ENCODE measurements around the gene CCDC92. TPM values are rescaled to one million over a fixed set of nuclear protein-coding genes. Genes with fewer than 3 reads are reported as not detected.

Gene CCDC92
- total RNA-seq, 3 donors from 2014 or later (not counting 1 experiment from before 2014, with no cell fraction given): 37.6 to 42.4 (median 39.1) TPM

GRCh38 chr12:123890536-123890902 is 82.1 kb downstream of the CCDC92 start:
- intact Hi-C loops (cut with micrococcal nuclease): no loop called here
- H3K27me3 ChIP-seq (ENCODE audit: control insufficient read depth, insufficient read depth, low read length): peaks cover 3% of the 10 kb centered on the region
- H3K9me3 ChIP-seq (ENCODE audit: control insufficient read depth, insufficient read depth, low read length): no peaks in the 10 kb centered on the region
- H3K4me1 Mint-ChIP-seq: no peaks in the 10 kb centered on the region
- H3K4me1 ChIP-seq (ENCODE audit: control insufficient read depth, insufficient read depth, low read length): no peaks in the 10 kb centered on the region
- peaks cover 0 to 4% of the 10 kb centered on the region in 2 donors for H3K27me3 Mint-ChIP-seq (ENCODE audit: low read depth in 2 of 2)
- H3K36me3 Mint-ChIP-seq: no peaks in the 10 kb centered on the region
- DNase-seq (no peak), ATAC-seq (no peak)
- 83% methylated on average over 10 of the region's 10 CpGs for WGBS (ENCODE audit: insufficient coverage)
- no peaks in the 10 kb centered on the region for H3K36me3 ChIP-seq (ENCODE audit: control insufficient read depth, insufficient read depth, low read length)
- TF ChIP-seq CTCF (IDR thresholded peaks at IDR 0.05): no peak
- no peak overlapping the region for H3K4me3 ChIP-seq (ENCODE audit: low read length)
- H3K27ac ChIP-seq (ENCODE audit: low read length): no peak overlapping the region
- no peak overlapping the region for H3K27ac Mint-ChIP-seq
- no peaks in the 10 kb centered on the region for H3K9me3 Mint-ChIP-seq
- no peak overlapping the region for H3K4me3 Mint-ChIP-seq

- ATAC-seq (no peak), DNase-seq (no peak)
- no peaks in the 10 kb centered on the region for H3K4me1 ChIP-seq (ENCODE audit: control insufficient read depth, insufficient read depth, low read length)
- no peak for TF ChIP-seq CTCF (IDR thresholded peaks at IDR 0.05)
- 76% methylated on average over 11 of the region's 12 CpGs for WGBS (ENCODE audit: insufficient coverage)
- Mint-ChIP-seq H3K27ac (no peak overlapping the region), H3K36me3 (no peaks in the 10 kb centered on the region), H3K4me1 (no peaks in the 10 kb centered on the region), H3K4me3 (no peak overlapping the region), H3K27me3 (ENCODE audit: low read depth in 2 of 2) (peaks cover 0 to 4% of the 10 kb centered on the region in 2 donors), H3K9me3 (no peaks in the 10 kb centered on the region)
- intact Hi-C loops (cut with micrococcal nuclease): no loop called here
- no peak overlapping the region for H3K4me3 ChIP-seq (ENCODE audit: low read length)
- no peaks in the 10 kb centered on the region for H3K36me3 ChIP-seq (ENCODE audit: control insufficient read depth, insufficient read depth, low read length)
- H3K27ac ChIP-seq (ENCODE audit: low read length): no peak overlapping the region
- H3K27me3 ChIP-seq (ENCODE audit: control insufficient read depth, insufficient read depth, low read length): peaks cover 3% of the 10 kb centered on the region
- no peaks in the 10 kb centered on the region for H3K9me3 ChIP-seq (ENCODE audit: control insufficient read depth, insufficient read depth, low read length)
Measured at GRCh38 chr12:123889848-123890535, 82.6 kb downstream of the CCDC92 start.

DNA sequence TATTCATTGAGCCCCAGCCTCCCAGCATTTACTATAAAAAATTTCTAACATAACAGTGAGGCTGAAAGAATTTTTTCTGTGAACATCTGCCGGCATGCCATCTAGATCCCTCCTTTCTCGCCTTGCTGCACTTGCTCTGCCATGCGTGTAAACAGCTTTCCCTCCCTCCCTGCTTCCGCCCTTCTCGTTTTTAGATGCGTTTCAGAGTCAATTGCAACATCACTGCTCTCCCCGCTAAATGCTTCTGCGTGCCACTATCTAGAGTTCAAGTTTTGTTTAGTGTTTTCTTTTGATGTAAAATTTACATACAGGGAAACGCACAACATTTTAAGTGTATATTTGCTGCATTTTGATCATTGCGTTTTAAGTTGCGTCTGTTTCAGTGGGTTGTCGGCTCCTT is 83.6 kb downstream of the CCDC92 start:
- H3K27ac Mint-ChIP-seq: no peak overlapping the region
- no peaks in the 10 kb centered on the region for H3K36me3 ChIP-seq (ENCODE audit: control insufficient read depth, insufficient read depth, low read length)

More for the DNA sequence above, 83.6 kb downstream of the CCDC92 start:
- no peaks in the 10 kb centered on the region for H3K4me1 Mint-ChIP-seq
- peaks cover 0 to 4% of the 10 kb centered on the region in 2 donors for H3K27me3 Mint-ChIP-seq (ENCODE audit: low read depth in 2 of 2)
- Histone ChIP-seq H3K4me1 (ENCODE audit: control insufficient read depth, insufficient read depth, low read length) (no peaks in the 10 kb centered on the region), H3K27ac (ENCODE audit: low read length) (no peak overlapping the region), H3K27me3 (ENCODE audit: control insufficient read depth, insufficient read depth, low read length) (peaks cover 3% of the 10 kb centered on the region), H3K4me3 (ENCODE audit: low read length) (no peak overlapping the region), H3K9me3 (ENCODE audit: control insufficient read depth, insufficient read depth, low read length) (no peaks in the 10 kb centered on the region)
- TF ChIP-seq CTCF (IDR thresholded peaks at IDR 0.05): no peak
- no peak for DNase-seq
- no peak overlapping the region for H3K4me3 Mint-ChIP-seq
- H3K9me3 Mint-ChIP-seq: no peaks in the 10 kb centered on the region
- intact Hi-C loops (cut with micrococcal nuclease): no loop called here
- no peak for ATAC-seq
- no peaks in the 10 kb centered on the region for H3K36me3 Mint-ChIP-seq
- 88% methylated on average over 12 of the region's 12 CpGs for WGBS (ENCODE audit: insufficient coverage)
